ENCODE results near the gene CKS2. TPM values are rescaled to one million over a fixed set of nuclear protein-coding genes. Genes with fewer than 3 reads are reported as not detected.

Gene CKS2
- total and polyA plus RNA-seq, 8 donors = 1.4 to 84.0 (median 39.1) TPM; not detected in 2

DNA sequence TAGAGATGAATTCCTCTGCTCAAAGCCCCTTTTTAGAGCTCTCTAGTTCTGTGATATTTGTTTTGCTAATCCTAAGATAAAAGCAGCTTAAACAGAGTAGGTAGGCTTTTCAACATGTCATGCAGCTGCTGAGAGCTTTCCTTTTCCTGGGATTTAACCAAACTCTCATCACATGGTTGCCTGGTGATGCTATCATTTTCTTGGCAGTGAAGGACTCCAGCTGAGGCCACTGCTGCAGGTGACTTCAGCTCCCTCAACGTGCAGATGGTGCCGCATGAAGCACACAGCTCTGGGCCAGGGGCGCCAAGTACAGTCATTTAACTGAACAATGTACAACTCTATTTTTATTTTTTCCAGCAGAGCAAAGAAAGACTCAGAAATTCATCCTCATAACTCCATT, 49.5 kb downstream of the CKS2 start:
- DNase-seq = peak in 1 of 2 donors; percentile 35
- WGBS, 5 donors = 57 to 70% (median 65%) methylated on average over 3 of the region's 3 CpGs
- no peak for TF ChIP-seq EP300 (IDR thresholded peaks at IDR 0.05)
- TF ChIP-seq, protein P1, sequence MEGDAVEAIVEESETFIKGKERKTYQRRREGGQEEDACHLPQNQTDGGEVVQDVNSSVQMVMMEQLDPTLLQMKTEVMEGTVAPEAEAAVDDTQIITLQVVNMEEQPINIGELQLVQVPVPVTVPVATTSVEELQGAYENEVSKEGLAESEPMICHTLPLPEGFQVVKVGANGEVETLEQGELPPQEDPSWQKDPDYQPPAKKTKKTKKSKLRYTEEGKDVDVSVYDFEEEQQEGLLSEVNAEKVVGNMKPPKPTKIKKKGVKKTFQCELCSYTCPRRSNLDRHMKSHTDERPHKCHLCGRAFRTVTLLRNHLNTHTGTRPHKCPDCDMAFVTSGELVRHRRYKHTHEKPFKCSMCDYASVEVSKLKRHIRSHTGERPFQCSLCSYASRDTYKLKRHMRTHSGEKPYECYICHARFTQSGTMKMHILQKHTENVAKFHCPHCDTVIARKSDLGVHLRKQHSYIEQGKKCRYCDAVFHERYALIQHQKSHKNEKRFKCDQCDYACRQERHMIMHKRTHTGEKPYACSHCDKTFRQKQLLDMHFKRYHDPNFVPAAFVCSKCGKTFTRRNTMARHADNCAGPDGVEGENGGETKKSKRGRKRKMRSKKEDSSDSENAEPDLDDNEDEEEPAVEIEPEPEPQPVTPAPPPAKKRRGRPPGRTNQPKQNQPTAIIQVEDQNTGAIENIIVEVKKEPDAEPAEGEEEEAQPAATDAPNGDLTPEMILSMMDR (IDR thresholded peaks at IDR 0.05) = no peak
- TF ChIP-seq POLR2A (IDR thresholded peaks at IDR 0.05) = no peak
- TF ChIP-seq POLR2AphosphoS5 (IDR thresholded peaks at IDR 0.05) = no peak
- Histone ChIP-seq H3K27me3 (no peaks in the 10 kb centered on the region), H3K9me3 (no peaks in the 10 kb centered on the region), H3K4me1 (peaks cover 0 to 12% (median 6%) of the 10 kb centered on the region in 4 donors), H3K4me3 (no peak overlapping the region), H3K27ac (peak overlapping the region in 2 of 5 donors; percentile 10 to 17), H3K36me3 (peaks cover 59 to 90% (median 83%) of the 10 kb centered on the region in 4 donors)
- intact Hi-C loops (cut with DNase I; ENCODE audit: low total_unique reads) = no loop called here

DNA sequence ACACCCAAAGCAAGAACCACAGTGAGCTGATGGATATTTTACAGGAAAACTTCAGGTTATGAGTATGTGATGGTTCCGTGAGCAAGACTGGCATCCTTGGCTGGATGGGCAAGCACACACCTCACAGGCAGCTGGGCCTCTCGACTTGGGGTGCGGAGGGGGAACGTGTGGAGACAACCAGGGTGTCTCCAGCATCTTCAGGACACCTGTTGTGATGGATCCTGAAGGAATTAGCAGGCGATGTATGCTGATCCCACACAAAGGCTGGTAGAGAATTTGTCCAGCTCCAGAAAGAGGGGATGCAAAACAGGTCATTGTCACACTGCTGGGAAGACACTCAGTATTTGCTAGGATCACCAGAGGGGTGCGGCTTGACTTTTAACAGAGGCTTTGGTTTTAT, 50.0 kb downstream of the CKS2 start:
- Histone ChIP-seq H3K9me3 (no peaks in the 10 kb centered on the region), H3K4me1 (peaks cover 0 to 12% (median 6%) of the 10 kb centered on the region in 4 donors), H3K27me3 (no peaks in the 10 kb centered on the region), H3K36me3 (peaks cover 57 to 84% (median 77%) of the 10 kb centered on the region in 4 donors), H3K27ac (no peak overlapping the region), H3K4me3 (no peak overlapping the region)
- TF ChIP-seq POLR2AphosphoS5 (IDR thresholded peaks at IDR 0.05) = no peak
- TF ChIP-seq POLR2A (IDR thresholded peaks at IDR 0.05) = no peak
- TF ChIP-seq, protein P1 (IDR thresholded peaks at IDR 0.05) = no peak
- TF ChIP-seq EP300 (IDR thresholded peaks at IDR 0.05) = no peak
- intact Hi-C loops (cut with DNase I; ENCODE audit: low total_unique reads) = no loop called here
- DNase-seq = no peak
- 87 to 98% (median 94%) methylated on average over 6 of the region's 6 CpGs for WGBS, 5 donors

DNA sequence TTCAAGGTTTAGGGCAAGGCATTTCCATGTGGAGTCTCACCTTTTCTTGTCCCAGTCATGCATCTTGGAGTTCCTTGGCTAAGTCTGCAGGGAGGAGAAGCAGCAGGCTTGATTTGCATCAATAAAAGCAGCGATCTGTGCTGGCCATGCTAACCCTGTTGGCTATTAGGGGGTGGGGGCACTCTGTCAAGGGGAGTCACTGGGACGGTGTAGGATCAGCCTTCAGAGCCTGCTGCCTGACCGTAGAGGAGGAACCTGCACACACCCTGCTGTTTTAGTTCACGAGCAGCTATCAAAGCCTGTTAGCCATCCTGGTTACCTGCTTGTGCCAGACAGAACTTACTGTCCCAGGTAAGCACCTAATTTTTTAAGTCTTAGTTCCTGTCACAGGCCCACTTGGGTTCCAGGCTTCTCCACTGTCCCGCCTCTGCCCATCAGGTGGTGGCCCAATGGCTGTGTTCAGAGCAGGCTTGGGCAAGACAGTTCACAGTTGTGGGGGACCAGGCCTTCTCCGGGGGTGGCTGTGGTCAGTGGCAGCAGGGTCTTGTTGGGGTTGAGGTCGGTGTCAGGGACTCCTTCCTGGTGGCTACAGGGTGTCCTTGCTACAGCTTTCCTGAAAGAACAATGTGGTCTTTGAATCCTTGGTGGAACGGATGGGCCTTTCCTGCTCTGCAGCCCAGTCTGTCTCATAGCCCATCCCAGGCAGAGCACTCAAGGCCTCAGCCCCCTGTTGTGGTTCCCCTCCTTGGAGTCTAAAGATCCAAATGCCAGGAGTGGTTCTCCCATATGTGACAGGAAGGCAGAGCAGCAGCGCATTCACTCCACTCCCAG, 51.0 kb downstream of the CKS2 start:
- Histone ChIP-seq H3K4me3 (no peak overlapping the region), H3K9me3 (no peaks in the 10 kb centered on the region), H3K27me3 (no peaks in the 10 kb centered on the region), H3K27ac (no peak overlapping the region), H3K4me1 (peaks cover 0 to 12% (median 6%) of the 10 kb centered on the region in 4 donors), H3K36me3 (peaks cover 49 to 74% (median 67%) of the 10 kb centered on the region in 4 donors)
- TF ChIP-seq EP300 (IDR thresholded peaks at IDR 0.05) (no peak), POLR2AphosphoS5 (IDR thresholded peaks at IDR 0.05) (no peak), POLR2A (IDR thresholded peaks at IDR 0.05) (no peak)
- TF ChIP-seq, protein P1 (IDR thresholded peaks at IDR 0.05) = no peak
- DNase-seq = no peak
- intact Hi-C loops (cut with DNase I; ENCODE audit: low total_unique reads) = no loop called here
- 83 to 90% (median 87%) methylated on average over 8 to 9 of the region's 9 CpGs for WGBS, 5 donors

DNA sequence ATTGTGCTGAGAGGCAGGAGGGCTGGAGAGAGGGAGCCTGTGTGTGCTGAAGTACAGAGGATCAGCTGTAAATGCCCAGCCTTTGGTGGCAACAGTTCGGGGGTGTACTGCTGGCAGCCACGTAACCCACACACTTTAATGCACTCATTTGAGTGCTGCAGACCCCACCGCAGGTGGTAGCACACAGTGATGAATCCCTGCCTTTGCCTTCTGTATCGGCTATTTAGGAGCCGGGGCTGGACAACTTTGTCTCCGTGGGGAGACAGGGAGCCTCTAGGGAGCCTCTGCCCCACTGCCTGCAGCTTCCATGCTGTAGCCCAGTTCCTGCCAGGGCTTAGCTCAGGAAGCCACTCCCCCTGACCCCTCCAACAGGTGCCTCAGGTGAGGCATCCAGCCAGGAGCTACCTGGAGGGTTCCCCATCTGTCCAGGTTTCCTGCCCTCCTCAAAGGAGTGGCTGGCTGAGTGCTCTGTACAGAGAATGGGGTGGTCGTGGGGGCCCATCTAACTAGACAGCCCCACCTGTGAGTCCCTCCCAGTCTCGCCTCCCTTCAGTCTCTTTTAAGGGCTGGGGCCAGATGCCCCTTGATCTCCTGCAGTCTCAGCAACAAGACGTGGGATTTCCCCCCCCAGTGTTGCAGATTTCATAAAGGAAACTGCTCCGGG, 51.8 kb downstream of the CKS2 start:
- TF ChIP-seq, protein P1 (IDR thresholded peaks at IDR 0.05) = no peak
- TF ChIP-seq POLR2AphosphoS5 (IDR thresholded peaks at IDR 0.05) (no peak), POLR2A (IDR thresholded peaks at IDR 0.05) (no peak)
- WGBS, 5 donors = 88 to 100% (median 90%) methylated on average over 5 to 10 of the region's 10 CpGs
- no peak for DNase-seq
- no peak overlapping the region for H3K27ac ChIP-seq
- H3K36me3 ChIP-seq = peaks cover 42 to 66% (median 60%) of the 10 kb centered on the region in 4 donors
- intact Hi-C loops (cut with DNase I; ENCODE audit: low total_unique reads) = no loop called here
- no peaks in the 10 kb centered on the region for H3K27me3 ChIP-seq
- no peak overlapping the region for H3K4me3 ChIP-seq
- peaks cover 0 to 12% (median 6%) of the 10 kb centered on the region in 4 donors for H3K4me1 ChIP-seq
- H3K9me3 ChIP-seq = no peaks in the 10 kb centered on the region
